Suppressor macrophage treated with lipopolysaccharide for 4 hours (primary cell): Measurements from ENCODE around the gene EML5.

Experiments
- DNase-seq: peaks from one replicate; pipeline ENCODE4 v3.0.0-alpha.2; 2020

The EML5 gene

GRCh38 chr14:88612981-88613380 is 179.8 kb downstream of the EML5 start:
- DNase-seq = no peak

GRCh38 chr14:88611878-88612277 is 180.9 kb downstream of the EML5 start:
- DNase-seq = no peak

- no peak for DNase-seq
Measured at GRCh38 chr14:88607829-88608228, 184.9 kb downstream of the EML5 start.

GRCh38 chr14:88605594-88605993 is 187.2 kb downstream of the EML5 start:
- no peak for DNase-seq

GRCh38 chr14:88604212-88604611 is 188.5 kb downstream of the EML5 start:
- DNase-seq = no peak

- no peak for DNase-seq
Measured at GRCh38 chr14:88599761-88600439, 192.9 kb downstream of the EML5 start.

- no peak for DNase-seq
Measured at GRCh38 chr14:88599326-88599725, 193.4 kb downstream of the EML5 start.

- no peak for DNase-seq
Measured at GRCh38 chr14:88598097-88598675, 194.6 kb downstream of the EML5 start.

- no peak for DNase-seq
Measured at GRCh38 chr14:88597601-88598000, 195.2 kb downstream of the EML5 start.

GRCh38 chr14:88597038-88597437 is 195.7 kb downstream of the EML5 start:
- DNase-seq = no peak

- DNase-seq = no peak
Measured at GRCh38 chr14:88592031-88592430, 200.7 kb downstream of the EML5 start.

GRCh38 chr14:88590173-88590572 is 202.6 kb downstream of the EML5 start:
- no peak for DNase-seq

- no peak for DNase-seq
Measured at GRCh38 chr14:88588081-88588480, 204.7 kb downstream of the EML5 start.

- DNase-seq = no peak
Measured at GRCh38 chr14:88584451-88584850, 208.3 kb downstream of the EML5 start.

GRCh38 chr14:88576222-88576621 is 216.5 kb downstream of the EML5 start:
- DNase-seq = no peak

GRCh38 chr14:88572117-88572516 is 220.6 kb downstream of the EML5 start:
- DNase-seq = no peak

- no peak for DNase-seq
Measured at GRCh38 chr14:88568196-88568595, 224.6 kb downstream of the EML5 start.

GRCh38 chr14:88565427-88565826 is 227.3 kb downstream of the EML5 start:
- no peak for DNase-seq

GRCh38 chr14:88563845-88564244 is 228.9 kb downstream of the EML5 start:
- DNase-seq = no peak

- peak; percentile 92 for DNase-seq
Measured at GRCh38 chr14:88562831-88563686, 229.7 kb downstream of the EML5 start, which contains the start of gene ZC3H14. Gene ZC3H14, plus strand, starts transcription at chr14:88563037. Its CDS starts 97 bp downstream, at chr14:88563134.

- no peak for DNase-seq
Measured at GRCh38 chr14:88562532-88562830, 230.3 kb downstream of the EML5 start.
